Upper lobe of right lung (tissue), 1 donor: Measurements from ENCODE around the gene MT1F. TPM values are rescaled to one million over a fixed set of nuclear protein-coding genes. Genes with fewer than 3 reads are reported as not detected.
A peak's percentile ranks its signal among the peaks of the same experiment; 100 is the strongest.

Experiments
- ATAC-seq: fragments of 200-7000 bp; cut with Tn5 transposase; one replicate; pipeline ENCODE4 v1.9.1; 2020; ENCODE audit warnings: mild to moderate bottlenecking, moderate library complexity
- DNase-seq: peaks from one replicate; pipeline ENCODE4 v3.0.0-alpha.2; 2020
- H3K27ac ChIP-seq: fragments of 200-600 bp; one replicate; pipeline ENCODE4 v1.8.0; 2022
- H3K27me3 ChIP-seq: fragments of 200-600 bp; one replicate; pipeline ENCODE4 v1.8.0; 2022; ENCODE audit warnings: mild to moderate bottlenecking
- H3K36me3 ChIP-seq: fragments of 200-600 bp; one replicate; pipeline ENCODE4 v1.8.0; 2022
- H3K4me1 ChIP-seq: fragments of 200-600 bp; one replicate; pipeline ENCODE4 v1.8.0; 2022
- H3K4me3 ChIP-seq: fragments of 200-600 bp; one replicate; pipeline ENCODE4 v1.8.0; 2022; ENCODE audit warnings: mild to moderate bottlenecking
- H3K9me3 ChIP-seq: fragments of 200-600 bp; one replicate; pipeline ENCODE4 v1.8.0; 2022
- CTCF ChIP-seq: fragments of 200-600 bp; IDR thresholded peaks from one replicate; pipeline ENCODE4 v1.8.0; 2022; ENCODE audit warnings: antibody characterized with exemption
- intact Hi-C: fragments of 100-400 bp; cut with DNase I; formaldehyde crosslinking; loops from one replicate; pipeline ENCODE4 v1.11.0; 2022
- total RNA-seq: library from RNA; stranded (reverse); fragmentation: NEBNext Ultra II Directional; extraction: Animal tissue kit (Norgen Biotek cat#: 25700); gene quantifications from one replicate; pipeline ENCODE4 v1.2.1, GENCODE V29; 2021
- donor health status: DM: no; HTN: yes; CAD: no; lungs with severe emphysema.

MT1F gene
- total RNA-seq, 1 donor from 2014 or later: 9.1 TPM

GRCh38 chr16:56632848-56633365 lies 24.9 kb upstream of the MT1F start:
- Histone ChIP-seq H3K27ac (peak overlapping the region; percentile 83), H3K4me3 (peak overlapping the region; percentile 46), H3K36me3 (no peaks in the 10 kb centered on the region), H3K27me3 (peaks cover 23% of the 10 kb centered on the region), H3K9me3 (no peaks in the 10 kb centered on the region), H3K4me1 (peaks cover 8% of the 10 kb centered on the region)
- DNase-seq (no peak), ATAC-seq (no peak)
- intact Hi-C loops: no loop called here
- TF ChIP-seq CTCF: no peak

GRCh38 chr16:56633535-56633934 lies 24.2 kb upstream of the MT1F start:
- ATAC-seq: no peak
- intact Hi-C loops: no loop called here
- Histone ChIP-seq H3K27ac (peak overlapping the region; percentile 83), H3K4me3 (peak overlapping the region; percentile 46), H3K9me3 (no peaks in the 10 kb centered on the region), H3K36me3 (no peaks in the 10 kb centered on the region), H3K4me1 (peaks cover 15% of the 10 kb centered on the region), H3K27me3 (peaks cover 29% of the 10 kb centered on the region)
- no peak for TF ChIP-seq CTCF
- DNase-seq: no peak

GRCh38 chr16:56634715-56635440 lies 22.9 kb upstream of the MT1F start:
- Histone ChIP-seq H3K4me3 (peak overlapping the region; percentile 10), H3K27ac (no peak overlapping the region)

GRCh38 chr16:56635441-56635967 lies 22.3 kb upstream of the MT1F start:
- no peak for TF ChIP-seq CTCF
- peak overlapping the region; percentile 10 for H3K4me3 ChIP-seq
- no peaks in the 10 kb centered on the region for H3K36me3 ChIP-seq
- DNase-seq (no peak), ATAC-seq (no peak)
- no peak overlapping the region for H3K27ac ChIP-seq
- peaks cover 22% of the 10 kb centered on the region for H3K4me1 ChIP-seq
- no peaks in the 10 kb centered on the region for H3K9me3 ChIP-seq
- peaks cover 40% of the 10 kb centered on the region for H3K27me3 ChIP-seq
- intact Hi-C loops: no loop called here

More at GRCh38 chr16:56634715-56635440, 22.9 kb upstream of the MT1F start:
- intact Hi-C loops: no loop called here
- DNase-seq (no peak), ATAC-seq (no peak)
- Histone ChIP-seq H3K36me3 (no peaks in the 10 kb centered on the region), H3K9me3 (no peaks in the 10 kb centered on the region), H3K27me3 (peaks cover 40% of the 10 kb centered on the region), H3K4me1 (peaks cover 22% of the 10 kb centered on the region)
- TF ChIP-seq CTCF: no peak

- H3K27me3 ChIP-seq: peaks cover 40% of the 10 kb centered on the region
- H3K36me3 ChIP-seq: no peaks in the 10 kb centered on the region
- H3K9me3 ChIP-seq: no peaks in the 10 kb centered on the region
- intact Hi-C loops: no loop called here
- DNase-seq: no peak
- H3K4me1 ChIP-seq: peaks cover 22% of the 10 kb centered on the region
- no peak for TF ChIP-seq CTCF
- no peak for ATAC-seq
- no peak overlapping the region for H3K4me3 ChIP-seq
- no peak overlapping the region for H3K27ac ChIP-seq
Measured at GRCh38 chr16:56636616-56637413, 20.9 kb upstream of the MT1F start.
